HG03139 (cell line): ENCODE results near the gene CPED1.
"Not testable (repeated sequence)": the region's sequence is repeated elsewhere in the genome, so short reads cannot be mapped to it uniquely, and the experiment has no call there.

Experiments used
- ATAC-seq: cut with Tn5 transposase; IDR thresholded peaks from one replicate; pipeline ENCODE4 v1.9.1; 2021; ENCODE audit not compliant: unreplicated experiment

The CPED1 gene

GRCh38 chr7:120979765-120980499 is 8.6 kb upstream of the CPED1 start:
- ATAC-seq, result no peak

GRCh38 chr7:120981117-120981516 is 7.4 kb upstream of the CPED1 start:
- no peak for ATAC-seq

GRCh38 chr7:120981888-120982615 is 6.5 kb upstream of the CPED1 start:
- no peak for ATAC-seq

GRCh38 chr7:120983592-120983991 is 4.9 kb upstream of the CPED1 start:
- not testable (repeated sequence) for ATAC-seq

- no peak for ATAC-seq
Observed at GRCh38 chr7:120984406-120984805, 4.1 kb upstream of the CPED1 start.

- no peak for ATAC-seq
Observed at GRCh38 chr7:120985130-120985758, 3.3 kb upstream of the CPED1 start.

GRCh38 chr7:120985839-120986238 is 2.7 kb upstream of the CPED1 start:
- ATAC-seq, result no peak

GRCh38 chr7:120986650-120987049 is 1.9 kb upstream of the CPED1 start:
- no peak for ATAC-seq

- no peak for ATAC-seq
Observed at GRCh38 chr7:120987280-120987679, 1.2 kb upstream of the CPED1 start.

GRCh38 chr7:120987683-120988590 is 574 bp upstream of the CPED1 start:
- peak; percentile 90 for ATAC-seq

GRCh38 chr7:120989257-120990220 is 1.0 kb downstream of the CPED1 start:
- ATAC-seq, result no peak

GRCh38 chr7:120990468-120991118 is 2.1 kb downstream of the CPED1 start:
- no peak for ATAC-seq

- ATAC-seq, result no peak
Observed at GRCh38 chr7:120991161-120991560, 2.6 kb downstream of the CPED1 start.

GRCh38 chr7:120991581-120991980 is 3.1 kb downstream of the CPED1 start:
- ATAC-seq, result no peak

GRCh38 chr7:120992272-120992964 is 3.9 kb downstream of the CPED1 start:
- no peak for ATAC-seq

GRCh38 chr7:120992965-120993494 is 4.5 kb downstream of the CPED1 start:
- ATAC-seq, result no peak

- no peak for ATAC-seq
Observed at GRCh38 chr7:120993553-120994191, 5.2 kb downstream of the CPED1 start.
